GM18499 (cell line): ENCODE results near the gene METTL27.
"Not testable (repeated sequence)": the region's sequence is repeated elsewhere in the genome, so short reads cannot be mapped to it uniquely, and the experiment has no call there.

Source experiments
- ATAC-seq: cut with Tn5 transposase; IDR thresholded peaks from one replicate; pipeline ENCODE4 v1.9.1; 2021; ENCODE audit warnings: moderate number of reproducible peaks; ENCODE audit not compliant: insufficient read depth, unreplicated experiment

The METTL27 gene

GRCh38 chr7:73839743-73840714, 2.3 kb downstream of the METTL27 start:
- ATAC-seq, result no peak

GRCh38 chr7:73839290-73839689, 3.0 kb downstream of the METTL27 start:
- no peak for ATAC-seq

GRCh38 chr7:73838642-73839041, 3.7 kb downstream of the METTL27 start:
- no peak for ATAC-seq

GRCh38 chr7:73837167-73837566, 5.1 kb downstream of the METTL27 start:
- ATAC-seq, result not testable (repeated sequence)

- no peak for ATAC-seq
These were observed 7.6 kb downstream of the METTL27 start for GRCh38 chr7:73834626-73835191.

- no peak for ATAC-seq
These were observed 8.9 kb downstream of the METTL27 start for GRCh38 chr7:73833251-73833919.

GRCh38 chr7:73832806-73833205, 9.5 kb downstream of the METTL27 start:
- no peak for ATAC-seq

- no peak for ATAC-seq
These were observed 10.3 kb downstream of the METTL27 start for GRCh38 chr7:73831834-73832651.

GRCh38 chr7:73831584-73831833, 10.8 kb downstream of the METTL27 start:
- ATAC-seq, result no peak

- no peak for ATAC-seq
These were observed 11.4 kb downstream of the METTL27 start, which contains the start of gene CLDN4 for GRCh38 chr7:73830681-73831583. TSS of gene CLDN4 (plus strand) at chr7:73830996. CDS start at chr7:73831202, 206 bp downstream.

- no peak for ATAC-seq
These were observed 12.2 kb downstream of the METTL27 start for GRCh38 chr7:73829921-73830680.

- no peak for ATAC-seq
These were observed 12.8 kb downstream of the METTL27 start for GRCh38 chr7:73829505-73829904.

- no peak for ATAC-seq
These were observed 13.3 kb downstream of the METTL27 start for GRCh38 chr7:73828972-73829371.

GRCh38 chr7:73828107-73828803, 14.1 kb downstream of the METTL27 start:
- ATAC-seq, result no peak

- no peak for ATAC-seq
These were observed 14.7 kb downstream of the METTL27 start for GRCh38 chr7:73827567-73828106.

GRCh38 chr7:73824986-73825385, 17.3 kb downstream of the METTL27 start:
- ATAC-seq, result no peak

GRCh38 chr7:73823873-73824592, 18.3 kb downstream of the METTL27 start:
- ATAC-seq, result no peak
